Hepatocyte (in vitro differentiated cells): ENCODE data around the gene ASXL1.

Experiments used
- CTCF ChIP-seq: fragments of 200-600 bp; sonication (generic); IDR thresholded peaks from 2 replicates; pipeline ENCODE4 v1.5.1; 2016; ENCODE audit warnings: antibody characterized with exemption, mild to moderate bottlenecking; ENCODE audit not compliant: poor library complexity
- EZH2phosphoT487 ChIP-seq: fragments of 200-600 bp; sonication (generic); IDR thresholded peaks from one replicate; pipeline ENCODE4 v1.6.1; 2018; ENCODE audit warnings: antibody characterized with exemption, mild to moderate bottlenecking, low read depth, moderate library complexity; ENCODE audit not compliant: unreplicated experiment, severe bottlenecking

- TF ChIP-seq CTCF (no peak), EZH2phosphoT487 (no peak)
These were observed 42.2 kb upstream of the ASXL1 start for GRCh38 chr20:32315891-32316290.
